Measurements from ENCODE around the gene F12.

F12 gene

DNA sequence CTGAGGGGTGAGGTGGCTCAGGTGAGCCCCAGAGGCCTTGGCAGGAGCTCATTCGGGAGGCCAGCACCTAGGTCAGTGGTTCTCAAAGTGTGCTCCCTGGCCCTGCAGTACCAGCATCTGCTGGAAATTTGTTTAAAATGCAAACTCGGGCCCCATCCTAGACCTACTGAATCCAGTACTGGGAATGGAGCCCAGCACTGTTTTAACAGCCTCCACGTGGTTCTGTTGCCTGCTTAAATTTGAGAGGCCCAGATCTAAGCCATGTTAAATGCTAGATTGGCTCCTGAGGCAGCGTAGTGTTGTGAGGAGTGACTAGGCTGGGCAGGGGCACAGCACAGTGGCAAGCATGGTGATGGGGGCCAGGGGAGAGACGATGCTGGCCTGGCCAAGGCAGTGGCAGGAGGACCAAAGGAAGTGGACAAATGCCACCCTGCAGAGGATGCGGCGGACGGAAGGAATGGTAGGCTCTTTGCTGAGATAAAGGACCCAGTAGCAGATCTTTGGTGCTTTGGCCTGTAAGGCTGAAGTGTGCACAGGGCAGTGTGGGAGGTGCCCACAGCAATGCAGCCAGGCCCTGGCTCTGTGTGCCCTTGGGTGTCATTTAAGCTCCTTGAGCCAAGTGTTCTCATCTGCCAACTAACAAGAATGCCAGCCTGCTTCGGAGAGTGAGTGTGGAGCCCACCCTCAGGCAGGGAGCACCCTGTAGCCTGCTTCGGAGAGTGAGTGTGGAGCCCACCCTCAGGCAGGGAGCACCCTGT lies 41.5 kb upstream of the F12 start:
- no peak for TF ChIP-seq GATA3 (IDR thresholded peaks at IDR 0.05; ENCODE audit: low read depth, low read length)
- TF ChIP-seq GATA2 (IDR thresholded peaks at IDR 0.05; ENCODE audit: low read depth, low read length): no peak

DNA sequence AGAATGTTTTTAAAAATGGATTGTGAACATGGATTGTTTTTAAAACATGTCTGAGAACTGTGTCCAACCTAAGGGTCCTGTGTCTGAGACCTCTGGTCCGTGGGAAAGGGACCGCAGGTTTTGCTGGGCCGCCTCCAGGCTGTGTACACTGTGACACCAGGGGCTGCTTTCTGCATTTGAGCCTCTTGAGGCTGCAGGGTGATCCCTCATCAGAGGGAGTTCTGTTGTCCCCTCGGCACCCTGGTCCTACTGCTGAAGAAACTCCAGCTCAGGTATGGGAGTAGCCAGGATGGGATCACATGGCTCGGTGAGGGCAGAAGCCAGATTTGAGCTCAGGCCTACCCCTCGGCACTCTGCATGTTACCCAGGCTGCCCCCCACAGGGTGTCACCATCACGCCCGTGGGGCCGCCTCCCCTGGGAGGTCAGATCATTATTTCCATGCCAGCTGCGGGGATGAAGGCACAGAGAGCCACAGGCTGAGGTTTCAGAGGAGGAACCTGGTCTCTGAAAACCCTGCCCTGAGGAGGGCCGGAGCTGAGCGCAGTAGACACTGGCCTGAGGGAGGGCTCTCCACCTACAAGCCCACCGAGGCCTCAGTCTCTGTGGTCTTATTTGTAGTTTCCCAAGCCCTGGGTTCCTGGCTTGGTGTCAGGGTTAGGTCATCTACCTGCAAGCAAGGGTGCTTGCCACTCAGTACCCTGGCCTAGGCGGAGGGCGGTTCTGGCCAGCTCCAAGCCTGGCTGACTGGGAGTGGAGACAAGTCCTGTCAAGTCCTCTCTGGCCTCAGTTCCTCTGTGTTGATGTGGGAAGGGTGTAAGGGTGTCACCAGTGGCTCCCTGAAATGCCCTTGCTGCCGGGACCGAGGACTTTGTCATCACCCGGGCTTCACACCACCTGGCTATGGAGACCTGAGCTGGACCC lies 40.0 kb upstream of the F12 start:
- TF ChIP-seq GATA2 (IDR thresholded peaks at IDR 0.05; ENCODE audit: low read depth, low read length) (no peak), GATA3 (IDR thresholded peaks at IDR 0.05; ENCODE audit: low read depth, low read length) (no peak)

DNA sequence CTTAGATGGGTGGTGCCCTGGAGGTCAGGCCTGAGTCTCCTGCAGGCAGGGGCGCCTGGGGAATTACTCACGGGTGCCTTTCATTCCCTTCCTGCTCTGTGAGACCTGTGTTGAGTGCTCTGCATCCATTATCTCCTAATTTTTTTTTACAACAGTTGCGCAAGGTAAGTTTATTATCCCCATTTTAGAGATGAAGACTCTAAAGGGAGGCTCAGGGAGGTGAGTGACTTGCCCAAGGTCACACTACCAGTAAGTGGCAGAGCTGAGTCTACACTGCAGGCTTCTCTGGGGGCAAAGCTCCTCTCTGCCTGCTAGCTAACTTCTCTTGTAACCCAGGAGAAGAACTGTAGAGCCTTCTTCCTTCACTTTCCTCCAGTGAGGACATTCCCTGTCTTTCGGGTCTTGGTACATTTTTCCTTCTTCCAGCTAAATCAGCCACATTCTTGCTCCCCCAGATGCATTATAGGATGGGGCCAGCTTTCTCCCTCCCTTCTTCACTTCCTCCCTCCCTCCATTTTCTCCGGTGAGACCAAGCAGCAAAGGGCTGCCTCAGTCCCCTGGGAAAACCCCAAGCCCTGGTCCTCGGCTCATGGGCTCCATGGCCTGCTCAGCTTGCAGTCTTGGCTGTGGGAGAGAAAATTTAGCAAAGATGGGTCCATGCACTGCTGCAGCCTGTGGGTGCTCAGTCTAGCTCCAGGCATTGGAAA lies 39.0 kb upstream of the F12 start:
- no peak for TF ChIP-seq GATA3 (IDR thresholded peaks at IDR 0.05; ENCODE audit: low read depth, low read length)

- TF ChIP-seq GATA2 (IDR thresholded peaks at IDR 0.05; ENCODE audit: low read depth, low read length): no peak
- TF ChIP-seq GATA3 (IDR thresholded peaks at IDR 0.05; ENCODE audit: low read depth, low read length): no peak
These were observed 38.4 kb upstream of the F12 start for GRCh38 chr5:177447611-177448243.

- TF ChIP-seq GATA3 (IDR thresholded peaks at IDR 0.05; ENCODE audit: low read depth, low read length): no peak
- no peak for TF ChIP-seq GATA2 (IDR thresholded peaks at IDR 0.05; ENCODE audit: low read depth, low read length)
These were observed 37.8 kb upstream of the F12 start for GRCh38 chr5:177447066-177447610.

DNA sequence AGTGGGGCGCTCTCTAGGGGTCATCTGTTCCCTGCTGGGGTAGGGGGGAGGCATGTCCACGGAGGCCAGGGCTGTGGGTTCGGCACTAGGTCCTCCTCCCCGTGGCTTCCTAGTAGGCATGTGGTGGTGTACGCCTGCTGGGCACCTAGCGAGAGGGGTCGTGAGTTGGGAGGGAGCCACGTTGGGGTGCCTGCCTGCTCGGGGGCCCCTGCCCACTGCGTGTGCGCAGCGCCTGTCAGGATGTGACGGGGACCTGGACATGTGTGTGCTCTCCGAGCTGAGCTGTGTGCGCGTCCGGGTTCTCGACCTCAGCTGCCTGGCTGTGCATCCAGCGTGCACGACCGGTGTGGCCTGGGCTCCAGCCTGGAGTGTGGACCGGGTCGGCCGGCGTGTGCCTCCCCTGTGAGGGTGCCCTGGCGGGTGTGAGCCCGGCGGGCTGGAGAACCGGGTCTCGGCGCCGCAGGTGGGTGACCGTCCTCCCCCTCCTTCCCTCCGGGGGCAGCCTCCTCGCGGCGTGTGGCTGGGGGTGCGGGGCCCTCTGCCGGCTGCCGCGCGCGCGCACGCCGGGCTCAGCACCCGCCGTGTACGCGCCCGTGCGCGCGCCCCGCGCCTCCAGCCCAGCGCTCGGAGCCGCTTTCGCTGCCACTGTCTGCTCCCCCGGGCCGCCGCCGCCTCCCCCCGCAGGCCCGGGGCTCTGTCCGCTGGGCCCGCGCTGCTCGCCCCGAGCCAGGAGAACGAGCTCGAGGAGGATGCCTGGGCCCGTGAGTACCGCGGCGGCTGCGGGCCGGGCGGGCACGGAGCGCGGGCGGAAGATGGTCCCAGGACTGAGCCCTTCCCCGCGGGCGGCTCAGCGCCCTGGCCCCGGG lies 37.1 kb upstream of the F12 start, which contains the start of gene PRR7:
PRR7 (plus strand) TSS at position 615 of the 866 bp plus-strand sequence. CDS start 8,254 bp downstream, outside the sequence.
- TF ChIP-seq GATA2 (IDR thresholded peaks at IDR 0.05; ENCODE audit: low read depth, low read length): no peak

DNA sequence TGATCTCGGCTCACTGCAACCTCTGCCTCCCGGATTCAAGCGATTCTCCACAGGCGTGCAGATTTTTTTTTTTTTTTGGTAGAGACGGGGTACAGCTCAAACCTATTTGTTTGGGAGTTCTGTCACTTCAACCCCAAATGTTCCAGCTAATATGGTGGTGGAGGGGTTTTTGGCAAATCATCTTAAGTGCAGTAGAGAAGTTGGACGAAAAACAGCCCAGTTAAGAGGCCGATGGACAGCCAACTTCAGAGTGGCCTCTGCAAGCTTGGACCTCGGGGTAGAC lies 36.5 kb upstream of the F12 start:
- TF ChIP-seq GATA3 (IDR thresholded peaks at IDR 0.05; ENCODE audit: low read depth, low read length) (no peak), GATA2 (IDR thresholded peaks at IDR 0.05; ENCODE audit: low read depth, low read length) (no peak)

GRCh38 chr5:177445052-177445916 lies 35.9 kb upstream of the F12 start:
- TF ChIP-seq GATA3 (IDR thresholded peaks at IDR 0.05; ENCODE audit: low read depth, low read length) (no peak), GATA2 (IDR thresholded peaks at IDR 0.05; ENCODE audit: low read depth, low read length) (no peak)

- no peak for TF ChIP-seq GATA3 (IDR thresholded peaks at IDR 0.05; ENCODE audit: low read depth, low read length)
- TF ChIP-seq GATA2 (IDR thresholded peaks at IDR 0.05; ENCODE audit: low read depth, low read length): no peak
These were observed 35.0 kb upstream of the F12 start for GRCh38 chr5:177444106-177445051.

GRCh38 chr5:177443144-177443983 lies 34.0 kb upstream of the F12 start:
- TF ChIP-seq GATA2 (IDR thresholded peaks at IDR 0.05; ENCODE audit: low read depth, low read length): no peak
- TF ChIP-seq GATA3 (IDR thresholded peaks at IDR 0.05; ENCODE audit: low read depth, low read length): no peak
